Heart right ventricle (tissue), 16 donors: ENCODE results near the gene CD24. TPM values are rescaled to one million over a fixed set of nuclear protein-coding genes. Genes with fewer than 3 reads are reported as not detected.
"Not testable (repeated sequence)": the region's sequence is repeated elsewhere in the genome, so short reads cannot be mapped to it uniquely, and the experiment has no call there.

Experiments used
- ATAC-seq, 8 donors: fragments of 200-7000 bp; cut with Tn5 transposase; one replicate each; pipeline ENCODE4 v1.9.1; 2020; ENCODE audit warnings: mild to moderate bottlenecking in 8 of 8, moderate library complexity in 8 of 8, moderate number of reproducible peaks in 1 of 8
- DNase-seq, 2 donors: peaks; one replicate each; pipeline ENCODE4 v3.0.0-alpha.2; 2020
- H3K27ac ChIP-seq, 10 donors: fragments of 200-600 bp; sonication (generic) in 2 of 10; one replicate each; pipeline versions ENCODE4 v1.5.0 to v1.8.0; 2020 to 2022; ENCODE audit warnings: mild to moderate bottlenecking in 3 of 10
- H3K27me3 ChIP-seq, 7 donors: fragments of 200-600 bp; one replicate each; pipeline ENCODE4 v1.8.0; 2021 to 2022; ENCODE audit warnings: mild to moderate bottlenecking in 2 of 7
- H3K36me3 ChIP-seq, 9 donors: fragments of 200-600 bp; sonication (generic) in 1 of 9; one replicate each; pipeline versions ENCODE4 v1.5.0 to v1.8.0; 2020 to 2022; ENCODE audit warnings: mild to moderate bottlenecking in 2 of 9
- H3K4me1 ChIP-seq, 9 donors: fragments of 200-600 bp; sonication (generic) in 1 of 9; one replicate each; pipeline versions ENCODE4 v1.5.0 to v1.8.0; 2020 to 2022; ENCODE audit warnings: mild to moderate bottlenecking in 4 of 9
- H3K4me3 ChIP-seq, 10 donors: fragments of 200-600 bp; sonication (generic) in 2 of 10; one replicate each; pipeline versions ENCODE4 v1.5.0 to v1.8.0; 2020 to 2022; ENCODE audit warnings: mild to moderate bottlenecking in 7 of 10, moderate library complexity in 2 of 10
- H3K9me3 ChIP-seq, 11 donors: fragments of 200-600 bp in 10 of 11; sonication (generic) in 2 of 11; one replicate each; pipeline versions ENCODE4 v1.5.0 to v1.8.0; 2013 to 2022; ENCODE audit warnings: mild to moderate bottlenecking in 2 of 11, control low read depth in 1 of 11, moderate library complexity in 1 of 11
- CTCF ChIP-seq, 9 donors: fragments of 200-600 bp; sonication (generic) in 2 of 9; IDR thresholded peaks; one replicate each; pipeline versions ENCODE4 v1.5.0 to v1.8.0; 2021 to 2022; ENCODE audit warnings: antibody characterized with exemption in 9 of 9, mild to moderate bottlenecking in 5 of 9, moderate library complexity in 1 of 9
- WGBS, 2 donors: extraction: QIAGEN DNeasy Blood & Tissue Kit; methylation state at CpG; one replicate each; pipeline ENCODE4 v1.1.7; 2013; ENCODE audit warnings: inconsistent platforms in 1 of 2; 5-methylcytosine and 5-hydroxymethylcytosine counted together
- intact Hi-C, 10 donors: fragments of 100-400 bp; cut with DNase I; formaldehyde crosslinking; loops; one replicate each; pipeline versions ENCODE4 v1.11.1 to v1.14.2; 2022
- polyA plus RNA-seq, 2 donors: library from polyadenylated mRNA; stranded (reverse); fragments of 200-250 nt; gene quantifications; one replicate each; pipeline ENCODE4 v1.2.3, GENCODE V29; 2013
- total RNA-seq, 10 donors: library from RNA; stranded (reverse); fragmentation: NEBNext Ultra II Directional in 3 of 10; extraction: Animal tissue kit (Norgen Biotek cat#: 25700) in 3 of 10; gene quantifications; one replicate each; pipeline versions ENCODE4 v1.2.1 to v1.2.4, GENCODE V29; 2021 to 2023
- donor health status: Arrhythmogenic right ventricular cardiomyopathy.
- donor health status: ischemic (EF 13 %, LVEDD 7.1; RV severe dilation, severe dysfunction).
- donor health status: healthy with polysubstance abuse.
- donor health status: DM: no; HTN: yes; CAD: no.
- donor health status: DM: no; HTN: no; CAD: no.
- donor health status: ischemic (EF 25% LVEDD 6.9; RV normal size, moderate dysfunction).
- donor health status: ischemic (EF 25% LVEDD 5.7; RV mildly dilated, moderate dysfunction).
- donor health status: healthy.
- donor health status: DM: yes; HTN: yes; CAD: no.
- donor health status: Ischemic cardiomyopathy.
- donor health status: ischemic (EF 35%, LVEDD 5.7; RV mildly dilated, moderate dysfunction).
- donor health status: nonischemic (EF 11% LVEDD 7.7; RV severe dilation, severe dysfunction).
- donor health status: DM: yes; HTN: yes; CAD: no.
- donor health status: PGD.
- donor health status: ischemic (EF 29% LVEDD 5.4; RV normal size, mild dysfunction).
- donor health status: nonischemic (EF 23%, LVEDD 6.1; RV moderate dilation, normal function).

Gene CD24
- total and polyA plus RNA-seq, 12 donors, result 0.17 to 1.6 (median 0.61) TPM; not detected in 2

- Histone ChIP-seq H3K36me3 (no peaks in the 10 kb centered on the region), H3K4me1 (peaks cover 5 to 26% (median 20%) of the 10 kb centered on the region in 9 donors), H3K27ac (peak overlapping the region in 1 of 10 donors; percentile 20), H3K4me3 (peak overlapping the region in 6 of 10 donors; percentile 8 to 45 (median 27)), H3K9me3 (no peaks in the 10 kb centered on the region), H3K27me3 (peaks cover 27 to 95% (median 84%) of the 10 kb centered on the region in 7 donors)
- peak in 1 of 8 donors; percentile 26 for ATAC-seq
- intact Hi-C loops, result loop anchor here in 5 of 10 donors (10.0 kb wide), 4 partner anchors 359 to 639 kb away; no protein-coding TSS in a partner anchor
- TF ChIP-seq CTCF (IDR thresholded peaks at IDR 0.05), result no peak
- 0 to 1% methylated on average over 32 of the region's 32 CpGs for WGBS, 2 donors
- DNase-seq, result no peak
Observed at GRCh38 chr6:106973836-106974335, 643 bp downstream of the CD24 start.

- intact Hi-C loops, result loop anchor here in 5 of 10 donors (10.0 kb wide), 4 partner anchors 358 to 638 kb away; no protein-coding TSS in a partner anchor
- H3K9me3 ChIP-seq, result no peaks in the 10 kb centered on the region
- WGBS, 2 donors, result 1 to 3% methylated on average over 49 of the region's 49 CpGs
- TF ChIP-seq CTCF (IDR thresholded peaks at IDR 0.05), result no peak
- no peak overlapping the region for H3K27ac ChIP-seq
- no peaks in the 10 kb centered on the region for H3K36me3 ChIP-seq
- peaks cover 27 to 95% (median 82%) of the 10 kb centered on the region in 7 donors for H3K27me3 ChIP-seq
- DNase-seq, result peak in 1 of 2 donors; percentile 9
- ATAC-seq, result peak in 1 of 8 donors; percentile 17
- peak overlapping the region in 6 of 10 donors; percentile 8 to 45 (median 27) for H3K4me3 ChIP-seq
- H3K4me1 ChIP-seq, result peaks cover 5 to 26% (median 20%) of the 10 kb centered on the region in 9 donors
Observed at GRCh38 chr6:106973018-106973835, 1.3 kb downstream of the CD24 start.

- intact Hi-C loops, result loop anchor here in 5 of 10 donors (10.0 kb wide), 4 partner anchors 358 to 638 kb away; no protein-coding TSS in a partner anchor
- no peaks in the 10 kb centered on the region for H3K36me3 ChIP-seq
- H3K27ac ChIP-seq, result no peak overlapping the region
- H3K4me3 ChIP-seq, result peak overlapping the region in 1 of 10 donors; percentile 45
- H3K9me3 ChIP-seq, result no peaks in the 10 kb centered on the region
- H3K27me3 ChIP-seq, result peaks cover 27 to 94% (median 77%) of the 10 kb centered on the region in 7 donors
- ATAC-seq (no peak), DNase-seq (no peak)
- H3K4me1 ChIP-seq, result peaks cover 5 to 26% (median 20%) of the 10 kb centered on the region in 9 donors
- WGBS, 2 donors, result 10 to 12% methylated on average over 10 of the region's 10 CpGs
- no peak for TF ChIP-seq CTCF (IDR thresholded peaks at IDR 0.05)
Observed at GRCh38 chr6:106972500-106972899, 2.0 kb downstream of the CD24 start.

- ATAC-seq, DNase-seq, H3K4me3 ChIP-seq, H3K36me3 ChIP-seq, H3K9me3 ChIP-seq, H3K27ac ChIP-seq: not testable (repeated sequence)
- intact Hi-C loops, result loop anchor here in 5 of 10 donors (10.0 kb wide), 4 partner anchors 356 to 636 kb away; no protein-coding TSS in a partner anchor
- Histone ChIP-seq H3K4me1 (peaks cover 5 to 25% (median 20%) of the 10 kb centered on the region in 9 donors), H3K27me3 (peaks cover 15 to 77% (median 63%) of the 10 kb centered on the region in 7 donors)
- 87 to 93% methylated on average over 6 of the region's 6 CpGs for WGBS, 2 donors
Observed at GRCh38 chr6:106970769-106971168, 3.8 kb downstream of the CD24 start.
